Measurements from ENCODE around the gene BIN1.

The BIN1 gene

DNA sequence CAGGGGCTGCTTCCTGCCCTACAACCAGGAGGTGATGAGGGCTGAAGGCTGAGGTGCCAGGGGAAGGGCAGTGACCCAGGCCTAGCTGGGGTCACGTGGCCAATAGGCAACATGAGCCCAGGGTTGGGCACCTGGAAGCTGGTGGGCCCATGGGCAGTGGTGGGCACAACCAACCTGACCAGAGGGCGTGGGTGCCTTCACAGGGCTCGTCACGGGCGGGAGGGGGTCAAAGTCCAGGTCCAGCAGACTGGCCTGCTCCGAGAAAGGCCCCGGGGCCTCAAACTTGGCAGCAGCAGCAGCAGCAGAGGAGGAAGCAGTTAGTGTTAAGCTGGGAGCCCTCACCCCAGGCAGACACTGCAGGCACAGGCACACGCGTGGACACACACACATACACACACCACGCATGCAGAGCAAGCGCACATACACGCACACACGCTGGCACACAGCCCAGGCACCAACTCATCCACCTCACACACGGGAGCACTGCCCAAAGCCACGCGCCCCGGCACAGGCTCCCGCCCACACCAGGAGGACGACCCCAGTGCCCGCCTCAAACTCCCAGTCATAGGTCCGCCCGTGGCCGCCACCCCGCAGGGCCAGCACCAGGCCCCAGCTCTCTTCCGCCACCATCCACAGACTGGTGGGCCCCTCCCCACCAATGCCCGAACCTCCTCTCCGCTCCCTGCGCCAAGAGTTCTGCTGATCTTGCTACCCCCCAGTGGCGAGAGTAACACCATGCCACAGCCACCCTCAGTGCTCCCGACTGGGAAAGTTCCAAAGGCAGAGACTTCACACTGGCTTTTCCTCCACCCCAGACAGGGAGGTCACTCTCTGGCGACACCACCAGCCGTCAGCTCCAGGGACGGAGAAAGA lies 53.0 kb downstream of the BIN1 start:
- no peak for DNase-seq
- H3K27me3 ChIP-seq (replicated peaks; ENCODE audit: insufficient read depth, low read length), result no peaks in the 10 kb centered on the region
- no peaks in the 10 kb centered on the region for H3K9me3 ChIP-seq (replicated peaks; ENCODE audit: insufficient read depth, low read length)
- H3K9me2 ChIP-seq (replicated peaks; ENCODE audit: insufficient read depth, low read length), result no peaks in the 10 kb centered on the region
- H3K27ac ChIP-seq (ENCODE audit: low read length), result no peak overlapping the region
- H2AFZ ChIP-seq (ENCODE audit: low read length), result no peak overlapping the region
- H3K4me1 ChIP-seq (ENCODE audit: low read length), result no peaks in the 10 kb centered on the region
- no peaks in the 10 kb centered on the region for H3K36me3 ChIP-seq (replicated peaks; ENCODE audit: insufficient read depth, low read length)
- no peaks in the 10 kb centered on the region for H4K20me1 ChIP-seq (ENCODE audit: insufficient read depth, low read length)
- no peak for TF ChIP-seq EZH2 (optimal IDR thresholded peaks at IDR 0.05; ENCODE audit: low read depth, low read length)
- no peak for TF ChIP-seq EZH2phosphoT487 (IDR thresholded peaks at IDR 0.05; ENCODE audit: low read length)
- TF ChIP-seq, protein P1, sequence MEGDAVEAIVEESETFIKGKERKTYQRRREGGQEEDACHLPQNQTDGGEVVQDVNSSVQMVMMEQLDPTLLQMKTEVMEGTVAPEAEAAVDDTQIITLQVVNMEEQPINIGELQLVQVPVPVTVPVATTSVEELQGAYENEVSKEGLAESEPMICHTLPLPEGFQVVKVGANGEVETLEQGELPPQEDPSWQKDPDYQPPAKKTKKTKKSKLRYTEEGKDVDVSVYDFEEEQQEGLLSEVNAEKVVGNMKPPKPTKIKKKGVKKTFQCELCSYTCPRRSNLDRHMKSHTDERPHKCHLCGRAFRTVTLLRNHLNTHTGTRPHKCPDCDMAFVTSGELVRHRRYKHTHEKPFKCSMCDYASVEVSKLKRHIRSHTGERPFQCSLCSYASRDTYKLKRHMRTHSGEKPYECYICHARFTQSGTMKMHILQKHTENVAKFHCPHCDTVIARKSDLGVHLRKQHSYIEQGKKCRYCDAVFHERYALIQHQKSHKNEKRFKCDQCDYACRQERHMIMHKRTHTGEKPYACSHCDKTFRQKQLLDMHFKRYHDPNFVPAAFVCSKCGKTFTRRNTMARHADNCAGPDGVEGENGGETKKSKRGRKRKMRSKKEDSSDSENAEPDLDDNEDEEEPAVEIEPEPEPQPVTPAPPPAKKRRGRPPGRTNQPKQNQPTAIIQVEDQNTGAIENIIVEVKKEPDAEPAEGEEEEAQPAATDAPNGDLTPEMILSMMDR (IDR thresholded peaks at IDR 0.05; ENCODE audit: low read length), result no peak
- no peak overlapping the region for H3K4me3 ChIP-seq (ENCODE audit: low read length)
- no peaks in the 10 kb centered on the region for H3F3A ChIP-seq (ENCODE audit: insufficient read depth, low read length)
- H3K9ac ChIP-seq (ENCODE audit: low read length), result no peak overlapping the region
- no peaks in the 10 kb centered on the region for H3K79me2 ChIP-seq (ENCODE audit: low read length)
- H3K4me2 ChIP-seq (ENCODE audit: low read depth, low read length), result no peak overlapping the region

DNA sequence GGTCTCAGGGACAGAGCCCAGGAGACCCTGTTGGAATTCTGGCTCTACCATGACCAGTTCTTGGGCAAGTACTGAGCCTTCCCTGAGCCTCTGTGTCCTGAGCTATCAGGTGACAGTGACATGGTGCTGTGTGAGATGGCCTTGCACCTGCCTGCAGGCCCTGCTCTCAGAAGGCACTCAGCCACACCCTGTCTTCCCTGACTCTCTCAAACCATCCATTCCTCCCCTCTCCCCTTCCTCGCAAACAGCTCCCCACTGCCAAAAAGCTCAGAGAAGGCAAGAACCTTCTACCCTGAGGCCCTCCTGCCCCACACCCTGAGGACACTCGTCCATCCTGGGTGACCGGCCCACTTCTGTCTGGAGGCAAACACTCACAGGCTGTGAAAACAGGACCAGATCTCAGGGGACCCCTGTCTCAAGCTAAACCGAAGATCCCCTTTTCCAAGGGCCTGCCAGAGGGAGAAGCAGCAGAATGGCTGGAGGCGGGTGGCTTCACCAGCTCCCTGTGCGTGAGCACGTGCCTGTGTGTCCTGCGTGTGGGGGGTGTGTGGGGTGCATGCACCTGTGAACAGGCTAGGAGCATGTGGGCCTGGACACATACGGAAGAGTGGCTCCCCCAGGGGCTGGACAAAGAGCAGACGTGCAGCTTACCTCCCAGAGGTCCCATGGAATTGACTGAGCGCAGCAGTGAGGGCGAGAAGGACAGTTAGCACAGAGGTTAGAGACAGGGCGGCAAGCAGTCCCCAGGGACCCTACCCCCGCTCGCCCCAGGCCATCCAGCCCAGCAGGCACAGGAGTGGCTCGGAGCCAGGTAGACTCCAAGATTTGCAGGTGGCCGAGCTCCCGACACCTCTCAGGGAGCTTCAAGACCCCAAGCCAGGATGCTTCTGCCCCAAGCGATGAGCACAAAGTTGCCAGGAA lies 53.9 kb downstream of the BIN1 start:
- Histone ChIP-seq H3K79me2 (ENCODE audit: low read length) (no peaks in the 10 kb centered on the region), H3K27me3 (replicated peaks; ENCODE audit: insufficient read depth, low read length) (no peaks in the 10 kb centered on the region), H2AFZ (ENCODE audit: low read length) (no peak overlapping the region), H3K4me3 (ENCODE audit: low read length) (no peak overlapping the region), H3K9me3 (replicated peaks; ENCODE audit: insufficient read depth, low read length) (no peaks in the 10 kb centered on the region), H3K27ac (ENCODE audit: low read length) (no peak overlapping the region), H3F3A (ENCODE audit: insufficient read depth, low read length) (no peaks in the 10 kb centered on the region), H3K4me2 (ENCODE audit: low read depth, low read length) (no peak overlapping the region), H4K20me1 (ENCODE audit: insufficient read depth, low read length) (no peaks in the 10 kb centered on the region), H3K36me3 (replicated peaks; ENCODE audit: insufficient read depth, low read length) (no peaks in the 10 kb centered on the region), H3K9ac (ENCODE audit: low read length) (no peak overlapping the region), H3K9me2 (replicated peaks; ENCODE audit: insufficient read depth, low read length) (no peaks in the 10 kb centered on the region), H3K4me1 (ENCODE audit: low read length) (no peaks in the 10 kb centered on the region)
- TF ChIP-seq EZH2 (optimal IDR thresholded peaks at IDR 0.05; ENCODE audit: low read depth, low read length) (no peak), EZH2phosphoT487 (IDR thresholded peaks at IDR 0.05; ENCODE audit: low read length) (no peak)
- TF ChIP-seq, protein P1 (IDR thresholded peaks at IDR 0.05; ENCODE audit: low read length), result no peak
- DNase-seq, result no peak

DNA sequence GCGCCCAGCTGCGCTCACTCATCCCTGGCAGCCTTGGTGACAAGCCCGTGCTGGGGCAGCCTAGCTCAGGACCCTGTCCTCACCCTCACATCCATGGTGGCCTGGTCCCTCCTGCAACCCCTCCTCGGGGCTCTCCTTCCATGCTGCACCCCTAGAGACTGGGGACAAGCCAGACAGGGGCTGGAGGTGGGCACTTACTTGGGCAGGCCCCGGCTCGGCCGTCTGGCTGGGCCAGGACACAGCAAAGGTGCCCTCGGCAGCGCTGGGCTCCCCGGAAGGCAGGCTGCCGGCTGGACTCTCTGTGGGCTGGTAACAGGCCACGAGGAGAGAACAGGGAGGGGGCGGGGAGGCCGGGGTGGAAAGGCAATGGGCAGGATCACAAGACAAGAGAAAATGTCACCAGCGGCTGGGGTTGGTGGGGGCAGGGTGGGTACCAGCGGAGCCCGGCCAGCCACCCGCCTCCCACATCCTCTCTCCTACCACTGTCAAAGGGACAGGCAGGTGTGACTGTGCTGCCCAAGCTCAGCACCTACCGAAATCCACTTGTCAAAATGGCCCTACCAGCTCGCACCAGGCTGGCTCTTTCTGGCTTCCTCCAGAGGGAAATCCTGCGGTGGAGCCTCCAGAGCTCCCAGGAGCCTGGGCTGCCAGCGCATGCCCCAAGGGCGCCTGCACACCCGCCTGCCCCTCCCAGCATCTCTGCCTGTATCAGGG lies 54.7 kb downstream of the BIN1 start:
- Histone ChIP-seq H3K9me2 (replicated peaks; ENCODE audit: insufficient read depth, low read length) (no peaks in the 10 kb centered on the region), H4K20me1 (ENCODE audit: insufficient read depth, low read length) (no peaks in the 10 kb centered on the region)

More for the DNA sequence above, 54.7 kb downstream of the BIN1 start:
- H3K79me2 ChIP-seq (ENCODE audit: low read length), result no peaks in the 10 kb centered on the region
- no peaks in the 10 kb centered on the region for H3K9me3 ChIP-seq (replicated peaks; ENCODE audit: insufficient read depth, low read length)
- no peaks in the 10 kb centered on the region for H3K4me1 ChIP-seq (ENCODE audit: low read length)
- H3K27ac ChIP-seq (ENCODE audit: low read length), result no peak overlapping the region
- H3K4me3 ChIP-seq (ENCODE audit: low read length), result no peak overlapping the region
- no peak overlapping the region for H2AFZ ChIP-seq (ENCODE audit: low read length)
- no peak for DNase-seq
- no peak overlapping the region for H3K4me2 ChIP-seq (ENCODE audit: low read depth, low read length)
- H3F3A ChIP-seq (ENCODE audit: insufficient read depth, low read length), result no peaks in the 10 kb centered on the region
- no peak overlapping the region for H3K9ac ChIP-seq (ENCODE audit: low read length)
- TF ChIP-seq EZH2 (optimal IDR thresholded peaks at IDR 0.05; ENCODE audit: low read depth, low read length), result no peak
- TF ChIP-seq EZH2phosphoT487 (IDR thresholded peaks at IDR 0.05; ENCODE audit: low read length), result no peak
- TF ChIP-seq, protein P1 (IDR thresholded peaks at IDR 0.05; ENCODE audit: low read length), result no peak
- no peaks in the 10 kb centered on the region for H3K36me3 ChIP-seq (replicated peaks; ENCODE audit: insufficient read depth, low read length)
- H3K27me3 ChIP-seq (replicated peaks; ENCODE audit: insufficient read depth, low read length), result no peaks in the 10 kb centered on the region
